ENCODE data around the gene STUM.

Gene STUM

GRCh38 chr1:226562989-226563388 is 14.4 kb downstream of the STUM start:
- no peak for DNase-seq (ENCODE audit: low read depth)

GRCh38 chr1:226563666-226564065 is 15.1 kb downstream of the STUM start:
- no peak for DNase-seq (ENCODE audit: low read depth)

DNA sequence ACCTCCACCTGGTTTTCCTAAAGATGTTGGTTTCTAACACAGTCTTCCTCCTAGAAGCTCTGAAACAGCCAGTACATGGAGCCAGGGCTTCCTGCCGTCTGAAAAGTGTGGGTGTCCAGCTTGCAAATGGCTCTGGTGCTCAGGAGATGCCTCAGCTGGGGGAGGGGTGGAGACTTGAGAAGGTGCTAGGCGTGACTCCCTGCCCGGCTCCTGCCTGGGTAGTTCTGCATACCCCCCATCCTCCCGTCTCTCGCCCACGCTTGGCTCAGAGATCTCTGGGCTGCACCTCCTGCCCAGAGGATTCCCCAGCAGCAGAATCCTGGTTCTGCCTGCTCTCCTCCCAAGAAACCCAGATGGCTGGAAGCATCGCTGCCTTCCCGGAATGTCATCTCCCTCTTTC is 16.9 kb downstream of the STUM start:
- DNase-seq (ENCODE audit: low read depth) = no peak

- no peak for DNase-seq (ENCODE audit: low read depth)
These were observed 17.7 kb downstream of the STUM start for GRCh38 chr1:226566234-226566633.

DNA sequence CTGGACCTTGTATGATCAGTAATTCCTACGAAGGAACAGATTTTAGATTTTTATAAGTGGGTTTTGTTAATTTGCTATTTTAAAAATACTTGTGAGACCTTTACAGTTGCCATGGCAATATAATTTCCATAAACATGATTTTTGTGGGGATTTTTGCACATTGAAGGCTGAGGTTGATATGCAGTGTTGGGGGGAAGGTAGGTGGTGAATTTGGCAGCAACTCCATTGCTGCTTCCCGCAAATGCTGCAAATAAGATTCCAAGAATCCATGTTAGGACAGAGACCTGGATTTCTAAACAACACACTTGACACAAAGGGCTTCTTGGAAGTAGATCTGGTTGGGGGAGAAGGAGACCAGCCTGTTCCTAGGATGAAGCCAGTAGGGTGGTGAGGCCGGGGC is 18.2 kb downstream of the STUM start:
- no peak for DNase-seq (ENCODE audit: low read depth)

DNA sequence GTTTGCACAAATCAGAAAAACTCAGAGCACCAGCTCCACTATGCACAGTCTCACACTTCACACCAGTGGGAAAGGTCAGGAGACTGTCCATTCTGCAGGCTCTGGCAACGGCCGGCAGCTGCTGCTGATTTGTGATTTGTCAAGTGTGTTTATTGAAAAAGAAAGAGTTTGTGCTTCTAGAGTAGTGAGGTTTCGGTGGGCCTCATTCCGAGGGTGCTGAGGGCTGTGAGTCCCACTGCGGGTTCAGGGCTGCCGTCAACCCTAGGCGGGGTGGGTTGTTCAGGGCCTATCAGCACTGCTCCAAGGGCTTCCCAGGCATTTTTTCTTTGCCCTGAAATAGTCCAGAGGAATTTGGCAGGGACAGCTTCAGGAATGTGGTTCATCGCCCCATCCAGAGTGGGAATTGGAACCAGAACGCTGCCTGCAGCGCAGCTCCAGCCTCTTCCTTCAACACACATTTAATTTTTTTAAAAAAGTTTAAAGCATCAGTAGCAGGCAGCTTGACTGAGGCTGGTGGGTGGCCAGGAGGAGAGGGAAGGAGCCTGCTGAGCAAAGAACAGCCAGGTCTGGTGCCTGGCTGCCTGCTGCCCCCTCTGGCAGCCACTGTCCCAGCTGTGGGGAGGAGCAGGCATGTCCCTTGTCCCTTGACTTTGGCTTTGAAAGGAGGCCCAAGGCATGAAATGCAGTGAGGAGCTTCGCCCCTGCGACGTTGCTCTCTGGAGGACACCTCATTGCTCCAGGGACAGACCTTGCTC is 19.7 kb downstream of the STUM start:
- no peak for DNase-seq (ENCODE audit: low read depth)

DNA sequence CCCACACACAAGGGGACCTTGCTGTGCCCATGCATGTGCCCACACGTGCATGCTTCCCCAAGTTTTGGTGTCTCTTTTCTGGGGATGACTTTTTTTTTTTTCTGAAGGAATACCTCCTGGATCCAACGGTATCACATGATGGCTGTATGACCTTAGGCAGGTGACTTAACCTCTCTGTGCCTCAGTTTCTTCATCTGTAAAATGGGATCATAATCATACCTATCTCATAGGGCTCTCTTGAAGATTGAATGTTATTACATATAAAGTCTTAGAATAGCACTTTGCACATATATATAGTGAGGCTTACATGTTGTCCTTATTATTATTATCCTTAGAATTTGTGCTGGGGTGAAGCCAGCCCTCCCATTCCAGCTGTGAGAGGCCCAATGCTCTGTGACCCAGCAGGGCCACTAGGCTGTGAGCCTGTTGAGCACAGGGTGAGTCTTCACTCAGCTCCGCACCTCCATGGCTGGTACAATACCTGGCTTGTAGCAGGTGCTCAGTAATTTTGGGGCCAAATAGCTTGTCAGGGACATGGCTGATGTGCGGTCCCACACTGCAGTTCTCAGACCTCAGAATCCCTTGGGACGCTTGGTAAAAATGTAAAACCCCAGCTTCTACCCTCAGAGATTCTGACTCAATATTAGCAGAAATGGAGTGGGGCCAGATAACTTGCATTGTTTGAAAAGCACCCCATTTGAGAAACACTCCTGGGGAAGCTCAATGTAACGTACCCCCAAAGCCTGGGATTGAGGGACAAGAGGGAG is 20.6 kb downstream of the STUM start:
- DNase-seq (ENCODE audit: low read depth) = no peak

- no peak for DNase-seq (ENCODE audit: low read depth)
These were observed 21.4 kb downstream of the STUM start for GRCh38 chr1:226569879-226570547.

- no peak for DNase-seq (ENCODE audit: low read depth)
These were observed 23.3 kb downstream of the STUM start for GRCh38 chr1:226571893-226572292.

GRCh38 chr1:226572325-226572726 is 23.8 kb downstream of the STUM start:
- DNase-seq (ENCODE audit: low read depth) = no peak

DNA sequence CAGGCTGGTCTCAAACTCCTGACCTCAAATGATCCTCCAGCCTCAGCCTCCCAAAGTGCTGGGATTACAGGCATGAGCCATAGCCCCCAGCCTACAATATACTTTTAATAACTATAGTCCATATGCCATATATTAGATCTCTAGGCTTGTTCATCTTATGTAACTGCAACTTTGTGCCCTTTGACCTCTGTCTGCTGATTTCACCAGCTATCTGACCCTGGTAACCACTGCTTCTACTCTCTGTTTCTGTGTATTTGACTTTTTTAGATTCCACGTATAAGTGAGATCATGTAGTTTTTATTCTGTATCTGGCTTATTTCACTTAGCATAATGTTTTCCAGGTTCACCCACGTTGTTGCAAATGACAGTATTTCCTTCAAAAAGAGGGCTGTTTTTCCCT is 25.5 kb downstream of the STUM start:
- DNase-seq (ENCODE audit: low read depth) = no peak

GRCh38 chr1:226574591-226575435 is 26.2 kb downstream of the STUM start:
- DNase-seq (ENCODE audit: low read depth) = no peak

DNA sequence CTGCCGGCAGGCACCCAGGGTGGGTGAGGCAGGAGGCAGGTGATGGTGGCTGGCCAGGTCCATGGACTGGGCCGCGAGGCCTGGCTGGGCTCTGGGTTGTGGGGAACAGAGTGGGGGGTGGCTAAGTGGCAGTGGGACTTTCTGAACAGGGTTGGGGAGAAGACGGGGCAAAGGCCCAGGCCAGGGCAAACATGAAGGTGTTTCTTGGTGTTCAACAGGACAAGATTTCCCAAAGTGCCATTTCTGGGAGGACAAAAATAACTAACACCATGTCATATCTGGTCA is 26.8 kb downstream of the STUM start:
- DNase-seq (ENCODE audit: low read depth) = no peak

GRCh38 chr1:226575739-226576378 is 27.3 kb downstream of the STUM start:
- no peak for DNase-seq (ENCODE audit: low read depth)

DNA sequence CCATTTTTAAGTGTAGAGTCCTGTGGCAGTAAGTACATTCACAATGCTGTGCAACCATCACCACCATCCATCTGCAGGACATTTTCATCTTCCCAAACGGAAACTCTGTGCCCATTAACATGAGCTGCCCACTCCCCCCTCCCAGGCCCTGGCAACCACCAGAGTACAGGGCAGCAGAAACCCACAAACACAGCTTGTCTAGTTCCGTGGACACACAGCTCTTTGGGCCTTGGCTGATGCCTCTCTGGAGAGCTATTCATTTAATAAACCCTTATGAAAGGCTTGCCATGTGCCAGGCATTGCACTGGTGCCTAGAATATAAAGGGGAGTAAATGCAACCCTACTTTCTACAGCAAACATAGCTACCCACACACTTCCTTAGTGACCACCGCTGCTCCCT is 28.0 kb downstream of the STUM start:
- no peak for DNase-seq (ENCODE audit: low read depth)

- DNase-seq (ENCODE audit: low read depth) = no peak
These were observed 29.0 kb downstream of the STUM start for GRCh38 chr1:226577401-226578180.

GRCh38 chr1:226578946-226579578 is 30.5 kb downstream of the STUM start:
- DNase-seq (ENCODE audit: low read depth) = no peak

DNA sequence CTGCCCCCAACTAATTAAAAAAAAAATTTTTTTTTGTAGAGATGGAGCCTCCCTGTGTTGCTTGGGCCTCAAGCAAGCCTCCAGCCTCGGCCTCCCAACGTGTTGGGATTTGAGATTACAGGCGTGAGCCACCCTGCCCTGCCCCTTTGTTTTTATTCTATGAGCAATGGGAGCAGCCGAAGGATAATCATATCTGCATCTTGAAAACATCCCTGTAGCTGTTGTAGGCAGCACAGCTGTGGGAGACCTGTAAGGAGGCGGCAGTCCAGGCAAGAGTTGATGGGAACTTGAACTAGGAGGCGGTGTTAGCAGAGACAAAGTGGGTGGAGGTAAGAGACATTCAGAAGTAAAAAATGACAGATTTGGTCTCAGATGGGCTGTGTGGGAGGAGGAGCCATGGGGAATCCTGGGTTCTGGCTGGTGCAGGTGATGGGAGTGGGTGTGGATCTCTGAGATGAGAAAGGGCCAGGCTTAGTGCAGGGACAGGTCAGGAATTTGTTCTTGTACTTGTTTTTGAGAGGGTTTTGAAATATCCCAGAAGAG is 31.3 kb downstream of the STUM start:
- no peak for DNase-seq (ENCODE audit: low read depth)

GRCh38 chr1:226580625-226581270 is 32.2 kb downstream of the STUM start:
- DNase-seq (ENCODE audit: low read depth) = no peak

Measured in stimulated activated CD4-positive, alpha-beta T cell treated with anti-CD3 and anti-CD28 coated beads, Interleukin-2, amount 100 ng/mL, for 4 hours (primary cell).